Measurements from ENCODE around the gene TMBIM6.

DNA sequence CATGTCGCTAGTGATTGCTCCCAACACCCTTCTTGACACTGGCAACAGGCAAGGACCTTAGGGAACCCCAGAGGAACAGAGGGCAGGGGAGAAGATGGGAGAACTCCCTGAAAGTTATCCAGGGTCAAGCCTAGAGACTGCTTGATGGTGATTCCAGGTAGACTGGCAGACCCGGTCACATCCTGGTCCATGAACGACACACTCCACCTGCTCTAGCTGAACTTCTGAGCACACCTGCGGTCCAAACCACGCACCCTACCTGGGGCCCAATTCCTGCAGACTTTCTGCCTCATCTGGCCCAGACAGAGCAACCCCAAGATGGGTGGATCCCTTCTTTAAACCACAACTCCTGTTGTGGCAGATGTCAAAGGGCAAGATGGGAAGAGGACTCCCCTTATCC lies 52.7 kb downstream of the TMBIM6 start:
- TF ChIP-seq, protein P1, sequence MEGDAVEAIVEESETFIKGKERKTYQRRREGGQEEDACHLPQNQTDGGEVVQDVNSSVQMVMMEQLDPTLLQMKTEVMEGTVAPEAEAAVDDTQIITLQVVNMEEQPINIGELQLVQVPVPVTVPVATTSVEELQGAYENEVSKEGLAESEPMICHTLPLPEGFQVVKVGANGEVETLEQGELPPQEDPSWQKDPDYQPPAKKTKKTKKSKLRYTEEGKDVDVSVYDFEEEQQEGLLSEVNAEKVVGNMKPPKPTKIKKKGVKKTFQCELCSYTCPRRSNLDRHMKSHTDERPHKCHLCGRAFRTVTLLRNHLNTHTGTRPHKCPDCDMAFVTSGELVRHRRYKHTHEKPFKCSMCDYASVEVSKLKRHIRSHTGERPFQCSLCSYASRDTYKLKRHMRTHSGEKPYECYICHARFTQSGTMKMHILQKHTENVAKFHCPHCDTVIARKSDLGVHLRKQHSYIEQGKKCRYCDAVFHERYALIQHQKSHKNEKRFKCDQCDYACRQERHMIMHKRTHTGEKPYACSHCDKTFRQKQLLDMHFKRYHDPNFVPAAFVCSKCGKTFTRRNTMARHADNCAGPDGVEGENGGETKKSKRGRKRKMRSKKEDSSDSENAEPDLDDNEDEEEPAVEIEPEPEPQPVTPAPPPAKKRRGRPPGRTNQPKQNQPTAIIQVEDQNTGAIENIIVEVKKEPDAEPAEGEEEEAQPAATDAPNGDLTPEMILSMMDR (IDR thresholded peaks at IDR 0.05): no peak
- TF ChIP-seq POLR2A (IDR thresholded peaks at IDR 0.05): no peak
